ENCODE results near the gene SLC22A23.

Gene SLC22A23

GRCh38 chr6:3280866-3281465 lies 175.9 kb downstream of the SLC22A23 start:
- DNase-seq: no peak

GRCh38 chr6:3280091-3280490 lies 176.8 kb downstream of the SLC22A23 start:
- no peak for DNase-seq

GRCh38 chr6:3278691-3279090 lies 178.2 kb downstream of the SLC22A23 start:
- no peak for DNase-seq

GRCh38 chr6:3277851-3278416 lies 178.9 kb downstream of the SLC22A23 start:
- no peak for DNase-seq

- no peak for DNase-seq
These were observed 179.6 kb downstream of the SLC22A23 start for GRCh38 chr6:3277251-3277650.

GRCh38 chr6:3276174-3277167 lies 180.4 kb downstream of the SLC22A23 start:
- no peak for DNase-seq

GRCh38 chr6:3273707-3274521 lies 182.9 kb downstream of the SLC22A23 start:
- DNase-seq: no peak

GRCh38 chr6:3272911-3273547 lies 183.8 kb downstream of the SLC22A23 start:
- DNase-seq: no peak

- DNase-seq: no peak
These were observed 185.1 kb downstream of the SLC22A23 start for GRCh38 chr6:3271756-3272155.

GRCh38 chr6:3270258-3270657 lies 186.6 kb downstream of the SLC22A23 start:
- DNase-seq: no peak

GRCh38 chr6:3269281-3269975 lies 187.4 kb downstream of the SLC22A23 start:
- DNase-seq: no peak

- DNase-seq: no peak
These were observed 188.2 kb downstream of the SLC22A23 start for GRCh38 chr6:3268680-3269079.

- DNase-seq: no peak
These were observed 189.7 kb downstream of the SLC22A23 start for GRCh38 chr6:3267162-3267561.

- DNase-seq: no peak
These were observed 190.7 kb downstream of the SLC22A23 start for GRCh38 chr6:3266170-3266569.

- no peak for DNase-seq
These were observed 191.2 kb downstream of the SLC22A23 start for GRCh38 chr6:3265671-3266070.

- DNase-seq: no peak
These were observed 192.5 kb downstream of the SLC22A23 start for GRCh38 chr6:3264356-3264755.

GRCh38 chr6:3263096-3263495 lies 193.8 kb downstream of the SLC22A23 start:
- DNase-seq: no peak

- DNase-seq: no peak
These were observed 194.9 kb downstream of the SLC22A23 start for GRCh38 chr6:3261921-3262320.

- no peak for DNase-seq
These were observed 195.4 kb downstream of the SLC22A23 start for GRCh38 chr6:3261518-3261820.

- DNase-seq: no peak
These were observed 195.9 kb downstream of the SLC22A23 start for GRCh38 chr6:3260772-3261517.

GRCh38 chr6:3260296-3260695 lies 196.6 kb downstream of the SLC22A23 start:
- no peak for DNase-seq

Data from cortex of kidney (tissue), 1 donor.